PFSK-1 (cell line): ENCODE data around the gene CAMKMT.

Source experiments
- REST ChIP-seq, 2 experiments: IDR thresholded peaks; 2 replicates each; pipeline versions ENCODE4 v1.6.1 to v1.8.0; 2011 to 2012; ENCODE audit warnings: low read depth in 2 of 2, low read length in 2 of 2, control low read depth in 1 of 2, inconsistent platforms in 1 of 2, mild to moderate bottlenecking in 1 of 2, moderate library complexity in 1 of 2; ENCODE audit not compliant: insufficient read depth in 1 of 2
- TAF1 ChIP-seq: IDR thresholded peaks from 2 replicates; pipeline ENCODE4 v1.6.1; 2012; ENCODE audit warnings: low read length, control low read depth, borderline replicate concordance; ENCODE audit not compliant: insufficient read depth

GRCh38 chr2:44351088-44351487 lies 10.7 kb upstream of the CAMKMT start:
- TF ChIP-seq TAF1 (no peak), REST (IDR thresholded peaks at IDR 0.05; ENCODE audit: insufficient read depth in 1 of 2, low read depth in 2 of 2, low read length in 2 of 2) (no peak)
